IPS-20b (cell line): Measurements from ENCODE around the gene AP2M1.

Experiments
- H3K27ac ChIP-seq: one replicate; pipeline ENCODE4 v1.5.1; 2013; ENCODE audit warnings: low read length
- H3K27me3 ChIP-seq: 2 replicates; pipeline ENCODE4 v1.6.1; 2013; ENCODE audit warnings: mild to moderate bottlenecking, low read length, inconsistent platforms; ENCODE audit not compliant: insufficient read depth
- H3K36me3 ChIP-seq: 2 replicates; pipeline ENCODE4 v1.6.1; 2013; ENCODE audit warnings: low read depth, mild to moderate bottlenecking, inconsistent platforms, low read length, moderate library complexity; ENCODE audit not compliant: insufficient read depth
- H3K4me1 ChIP-seq: 2 replicates; pipeline ENCODE4 v1.6.1; 2013; ENCODE audit warnings: mild to moderate bottlenecking, control low read depth, inconsistent platforms, low read length, moderate library complexity; ENCODE audit not compliant: insufficient read depth
- H3K4me3 ChIP-seq: 2 replicates; pipeline ENCODE4 v1.5.1; 2013; ENCODE audit warnings: mild to moderate bottlenecking, low read length, inconsistent platforms
- H3K9ac ChIP-seq: 2 replicates; pipeline ENCODE4 v1.6.1; 2013; ENCODE audit warnings: low read depth, mild to moderate bottlenecking, inconsistent platforms, low read length, moderate library complexity
- H3K9me3 ChIP-seq: 2 replicates; pipeline ENCODE4 v1.6.1; 2013; ENCODE audit warnings: mild to moderate bottlenecking, low read depth, low read length, inconsistent platforms; ENCODE audit not compliant: insufficient read depth

Gene AP2M1

GRCh38 chr3:184184546-184185230 lies 10.0 kb downstream of the AP2M1 start:
- H3K36me3 ChIP-seq: peaks cover 78% of the 10 kb centered on the region
- no peaks in the 10 kb centered on the region for H3K27me3 ChIP-seq
- peak overlapping the region; percentile 97 for H3K27ac ChIP-seq
- H3K9me3 ChIP-seq: no peaks in the 10 kb centered on the region
- H3K9ac ChIP-seq: peak overlapping the region; percentile 91
- H3K4me1 ChIP-seq: peaks cover 12% of the 10 kb centered on the region; the same call in 1 of the 2 replicates
- peak overlapping the region; percentile 100 for H3K4me3 ChIP-seq

GRCh38 chr3:184185461-184186183 lies 11.0 kb downstream of the AP2M1 start:
- H3K36me3 ChIP-seq: peaks cover 78% of the 10 kb centered on the region
- H3K27ac ChIP-seq: peak overlapping the region; percentile 97

GRCh38 chr3:184186184-184186901 lies 11.7 kb downstream of the AP2M1 start, which contains the start of gene ABCF3:
Gene ABCF3 (plus strand): TSS chr3:184186199. CDS start chr3:184186208, 9 bp downstream.
- H3K36me3 ChIP-seq: peaks cover 78% of the 10 kb centered on the region
- peak within 1 kb of the TSS; percentile 94 for H3K9ac ChIP-seq
- peaks cover 12% of the 10 kb centered on the region; the same call in 1 of the 2 replicates for H3K4me1 ChIP-seq
- peak within 1 kb of the TSS; percentile 97 for H3K27ac ChIP-seq
- peak within 1 kb of the TSS; percentile 100 for H3K4me3 ChIP-seq
- no peaks in the 10 kb centered on the region for H3K9me3 ChIP-seq
- H3K27me3 ChIP-seq: no peaks in the 10 kb centered on the region

More at GRCh38 chr3:184185461-184186183, 11.0 kb downstream of the AP2M1 start:
- Histone ChIP-seq H3K9ac (peak overlapping the region; percentile 94), H3K4me3 (peak overlapping the region; percentile 100), H3K9me3 (no peaks in the 10 kb centered on the region), H3K4me1 (peaks cover 12% of the 10 kb centered on the region; the same call in 1 of the 2 replicates), H3K27me3 (no peaks in the 10 kb centered on the region)

GRCh38 chr3:184186902-184187207 lies 12.2 kb downstream of the AP2M1 start:
- Histone ChIP-seq H3K9me3 (no peaks in the 10 kb centered on the region), H3K9ac (peak overlapping the region; percentile 94), H3K4me3 (peak overlapping the region; percentile 100), H3K27ac (no peak overlapping the region), H3K36me3 (peaks cover 77% of the 10 kb centered on the region), H3K27me3 (no peaks in the 10 kb centered on the region), H3K4me1 (peaks cover 12% of the 10 kb centered on the region; the same call in 1 of the 2 replicates)

GRCh38 chr3:184188080-184188479 lies 13.4 kb downstream of the AP2M1 start:
- Histone ChIP-seq H3K9ac (no peak overlapping the region), H3K9me3 (no peaks in the 10 kb centered on the region), H3K27me3 (no peaks in the 10 kb centered on the region), H3K4me1 (peaks cover 12% of the 10 kb centered on the region; the same call in 1 of the 2 replicates), H3K36me3 (peaks cover 77% of the 10 kb centered on the region), H3K4me3 (no peak overlapping the region), H3K27ac (no peak overlapping the region)

GRCh38 chr3:184189421-184189820 lies 14.8 kb downstream of the AP2M1 start:
- no peaks in the 10 kb centered on the region for H3K9me3 ChIP-seq
- H3K27ac ChIP-seq: no peak overlapping the region
- no peaks in the 10 kb centered on the region for H3K27me3 ChIP-seq
- peaks cover 77% of the 10 kb centered on the region for H3K36me3 ChIP-seq
- peaks cover 12% of the 10 kb centered on the region; the same call in 1 of the 2 replicates for H3K4me1 ChIP-seq
- H3K4me3 ChIP-seq: no peak overlapping the region
- H3K9ac ChIP-seq: no peak overlapping the region

GRCh38 chr3:184192889-184193288 lies 18.2 kb downstream of the AP2M1 start:
- H3K27ac ChIP-seq: no peak overlapping the region
- peaks cover 79% of the 10 kb centered on the region for H3K36me3 ChIP-seq

GRCh38 chr3:184193991-184194539 lies 19.4 kb downstream of the AP2M1 start:
- Histone ChIP-seq H3K4me3 (no peak overlapping the region), H3K27ac (no peak overlapping the region), H3K9me3 (no peaks in the 10 kb centered on the region), H3K27me3 (no peaks in the 10 kb centered on the region), H3K4me1 (no peaks in the 10 kb centered on the region), H3K36me3 (peaks cover 67% of the 10 kb centered on the region), H3K9ac (no peak overlapping the region)

More at GRCh38 chr3:184192889-184193288, 18.2 kb downstream of the AP2M1 start:
- no peaks in the 10 kb centered on the region for H3K9me3 ChIP-seq
- no peak overlapping the region for H3K9ac ChIP-seq
- H3K4me3 ChIP-seq: no peak overlapping the region
- H3K4me1 ChIP-seq: no peaks in the 10 kb centered on the region
- no peaks in the 10 kb centered on the region for H3K27me3 ChIP-seq

- H3K9me3 ChIP-seq: no peaks in the 10 kb centered on the region
- H3K27ac ChIP-seq: no peak overlapping the region
- H3K4me1 ChIP-seq: no peaks in the 10 kb centered on the region
- no peaks in the 10 kb centered on the region for H3K27me3 ChIP-seq
- H3K9ac ChIP-seq: no peak overlapping the region
- peaks cover 42% of the 10 kb centered on the region for H3K36me3 ChIP-seq
- H3K4me3 ChIP-seq: no peak overlapping the region
Observed at GRCh38 chr3:184196536-184196935, 21.9 kb downstream of the AP2M1 start.

- Histone ChIP-seq H3K4me1 (no peaks in the 10 kb centered on the region), H3K4me3 (no peak overlapping the region), H3K9ac (no peak overlapping the region), H3K27me3 (no peaks in the 10 kb centered on the region), H3K27ac (no peak overlapping the region), H3K36me3 (peaks cover 23% of the 10 kb centered on the region), H3K9me3 (no peaks in the 10 kb centered on the region)
Observed at GRCh38 chr3:184198509-184198908, 23.9 kb downstream of the AP2M1 start.

- H3K36me3 ChIP-seq: peaks cover 3% of the 10 kb centered on the region; the same call in 1 of the 2 replicates
- no peaks in the 10 kb centered on the region for H3K9me3 ChIP-seq
- no peak overlapping the region for H3K27ac ChIP-seq
- no peaks in the 10 kb centered on the region for H3K4me1 ChIP-seq
- H3K27me3 ChIP-seq: no peaks in the 10 kb centered on the region
- no peak overlapping the region for H3K4me3 ChIP-seq
- no peak overlapping the region for H3K9ac ChIP-seq
Observed at GRCh38 chr3:184200825-184201224, 26.2 kb downstream of the AP2M1 start.
